Neural crest cell (in vitro differentiated cells): ENCODE results near the gene RSPH10B2. TPM values are rescaled to one million over a fixed set of nuclear protein-coding genes. Genes with fewer than 3 reads are reported as not detected.
"Not testable (repeated sequence)": the region's sequence is repeated elsewhere in the genome, so short reads cannot be mapped to it uniquely, and the experiment has no call there.

ENCODE experiments used
- DNase-seq: peaks from one replicate; pipeline ENCODE4 v3.0.0; 2021; ENCODE audit warnings: low read depth, mixed read lengths, low spot score
- H3K27ac Mint-ChIP-seq: one replicate; pipeline ENCODE4 v1.8.0; 2021; ENCODE audit warnings: mild to moderate bottlenecking, mixed read lengths; ENCODE audit not compliant: unreplicated experiment
- H3K27me3 Mint-ChIP-seq: 2 replicates; pipeline ENCODE4 v1.8.0; 2021; ENCODE audit warnings: low read depth, mild to moderate bottlenecking, mixed read lengths
- H3K36me3 Mint-ChIP-seq: 2 replicates; pipeline ENCODE4 v1.8.0; 2021; ENCODE audit warnings: low read depth, mild to moderate bottlenecking, mixed read lengths
- H3K4me1 Mint-ChIP-seq: 2 replicates; pipeline ENCODE4 v1.8.0; 2021; ENCODE audit warnings: mixed read lengths
- H3K4me3 Mint-ChIP-seq: one replicate; pipeline ENCODE4 v1.8.0; 2021; ENCODE audit warnings: mild to moderate bottlenecking, mixed read lengths
- H3K9me3 Mint-ChIP-seq: 2 replicates; pipeline ENCODE4 v1.8.0; 2021; ENCODE audit warnings: mixed read lengths
- total RNA-seq: library from RNA; stranded (reverse); gene quantifications from 2 replicates; pipeline ENCODE4 v1.2.1, GENCODE V29; 2021

Gene RSPH10B2
- total RNA-seq, 1 donor from 2014 or later = 0.65 TPM

- H3K9me3 Mint-ChIP-seq, H3K27me3 Mint-ChIP-seq, DNase-seq, H3K4me3 Mint-ChIP-seq, H3K4me1 Mint-ChIP-seq, H3K36me3 Mint-ChIP-seq, H3K27ac Mint-ChIP-seq: not testable (repeated sequence)
These were observed 43.3 kb downstream of the RSPH10B2 start for GRCh38 chr7:6797218-6797617.

- not testable (repeated sequence) for H3K4me3 Mint-ChIP-seq
These were observed 44.1 kb downstream of the RSPH10B2 start for GRCh38 chr7:6798047-6798446.

DNA sequence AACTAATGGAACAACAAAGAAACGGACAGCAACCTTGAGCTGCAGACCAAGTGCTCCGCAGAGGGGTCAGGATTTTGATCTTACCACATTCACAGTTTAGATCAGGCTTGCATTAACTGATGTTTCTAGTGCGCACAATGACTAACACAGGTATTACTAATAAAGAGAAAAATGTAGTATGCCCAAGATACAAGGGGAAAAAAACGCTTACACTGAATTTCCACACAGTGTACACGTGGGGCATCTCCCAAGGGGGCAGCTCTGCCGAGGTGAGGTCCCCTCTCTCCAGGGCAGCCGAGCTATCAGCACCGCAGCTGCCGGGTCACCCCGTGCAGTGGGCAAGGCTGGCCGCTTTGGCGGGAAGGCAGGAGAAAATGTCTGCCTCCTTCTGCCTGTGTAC lies 46.0 kb downstream of the RSPH10B2 start:
- H3K4me1 Mint-ChIP-seq, H3K36me3 Mint-ChIP-seq, H3K27me3 Mint-ChIP-seq, H3K4me3 Mint-ChIP-seq, H3K27ac Mint-ChIP-seq, H3K9me3 Mint-ChIP-seq, DNase-seq: not testable (repeated sequence)

More at GRCh38 chr7:6798047-6798446, 44.1 kb downstream of the RSPH10B2 start:
- not testable (repeated sequence) for H3K27ac Mint-ChIP-seq, H3K27me3 Mint-ChIP-seq, DNase-seq, H3K36me3 Mint-ChIP-seq, H3K4me1 Mint-ChIP-seq, H3K9me3 Mint-ChIP-seq

- not testable (repeated sequence) for H3K4me3 Mint-ChIP-seq, H3K36me3 Mint-ChIP-seq, H3K9me3 Mint-ChIP-seq, DNase-seq, H3K27ac Mint-ChIP-seq, H3K4me1 Mint-ChIP-seq, H3K27me3 Mint-ChIP-seq
These were observed 46.4 kb downstream of the RSPH10B2 start for GRCh38 chr7:6800331-6800730.

- H3K27me3 Mint-ChIP-seq, H3K27ac Mint-ChIP-seq, H3K4me1 Mint-ChIP-seq, H3K9me3 Mint-ChIP-seq, H3K36me3 Mint-ChIP-seq, H3K4me3 Mint-ChIP-seq, DNase-seq: not testable (repeated sequence)
These were observed 53.6 kb downstream of the RSPH10B2 start for GRCh38 chr7:6807393-6807918.

- not testable (repeated sequence) for DNase-seq
These were observed 54.1 kb downstream of the RSPH10B2 start for GRCh38 chr7:6807959-6808358.

DNA sequence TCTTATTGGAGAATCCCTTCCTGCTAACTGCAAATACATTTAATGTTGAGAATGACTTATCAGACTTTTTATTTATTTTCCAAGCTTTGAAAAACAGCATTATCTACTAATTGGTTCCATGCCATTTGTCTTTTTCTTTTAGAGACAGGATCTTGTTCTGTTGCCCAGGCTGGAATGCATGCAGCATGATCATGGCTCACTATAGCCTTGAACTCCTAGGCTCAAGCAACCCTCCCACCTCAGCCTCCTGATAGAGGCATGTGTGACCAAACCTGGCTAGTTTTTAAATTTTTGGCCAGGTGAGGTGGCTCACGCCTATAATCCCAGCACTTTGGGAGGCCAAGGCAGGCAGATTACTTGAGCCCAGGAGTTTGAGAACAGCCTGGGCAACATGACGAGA lies 59.1 kb downstream of the RSPH10B2 start:
- not testable (repeated sequence) for DNase-seq, H3K4me1 Mint-ChIP-seq, H3K9me3 Mint-ChIP-seq, H3K36me3 Mint-ChIP-seq, H3K27ac Mint-ChIP-seq, H3K4me3 Mint-ChIP-seq, H3K27me3 Mint-ChIP-seq

More at GRCh38 chr7:6807959-6808358, 54.1 kb downstream of the RSPH10B2 start:
- H3K4me1 Mint-ChIP-seq, H3K4me3 Mint-ChIP-seq, H3K36me3 Mint-ChIP-seq, H3K9me3 Mint-ChIP-seq, H3K27ac Mint-ChIP-seq, H3K27me3 Mint-ChIP-seq: not testable (repeated sequence)

DNA sequence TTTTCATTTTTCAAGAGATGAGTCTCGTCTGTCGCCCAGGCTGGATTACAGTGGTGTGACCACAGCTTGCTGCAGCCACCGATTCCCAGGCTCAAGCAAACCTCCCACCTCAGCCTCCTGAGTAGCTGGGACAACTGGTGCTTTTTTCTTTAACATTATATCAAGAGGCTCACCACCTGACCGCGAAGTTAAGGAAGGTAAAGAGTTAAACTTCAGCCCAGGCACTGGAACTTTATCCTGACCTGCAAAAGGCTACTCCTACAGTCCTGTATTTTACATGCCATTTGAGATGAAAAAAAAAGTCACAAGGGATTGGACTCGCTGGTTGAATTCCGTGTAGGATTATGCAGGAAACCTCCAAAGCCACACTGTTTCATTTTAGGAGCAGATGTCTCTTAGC lies 61.6 kb downstream of the RSPH10B2 start:
- H3K9me3 Mint-ChIP-seq, H3K27ac Mint-ChIP-seq, H3K4me1 Mint-ChIP-seq, H3K27me3 Mint-ChIP-seq, H3K4me3 Mint-ChIP-seq, DNase-seq, H3K36me3 Mint-ChIP-seq: not testable (repeated sequence)

GRCh38 chr7:6821622-6822021 lies 67.7 kb downstream of the RSPH10B2 start:
- not testable (repeated sequence) for H3K27ac Mint-ChIP-seq, H3K4me3 Mint-ChIP-seq, DNase-seq, H3K36me3 Mint-ChIP-seq, H3K27me3 Mint-ChIP-seq, H3K4me1 Mint-ChIP-seq, H3K9me3 Mint-ChIP-seq

GRCh38 chr7:6825236-6826125 lies 71.6 kb downstream of the RSPH10B2 start:
- not testable (repeated sequence) for H3K4me1 Mint-ChIP-seq

GRCh38 chr7:6826151-6826550 lies 72.2 kb downstream of the RSPH10B2 start, which contains the start of gene CCZ1B:
CCZ1B (minus strand) TSS chr7:6826275; CDS start chr7:6826197, 78 bp downstream.
- not testable (repeated sequence) for H3K4me1 Mint-ChIP-seq, H3K9me3 Mint-ChIP-seq, H3K36me3 Mint-ChIP-seq
- peak; percentile 67 for DNase-seq
- peaks cover 33% of the 10 kb centered on the region for H3K27me3 Mint-ChIP-seq
- peak within 1 kb of the TSS; percentile 93 for H3K27ac Mint-ChIP-seq
- peak within 1 kb of the TSS; percentile 98 for H3K4me3 Mint-ChIP-seq

More at GRCh38 chr7:6825236-6826125, 71.6 kb downstream of the RSPH10B2 start:
- not testable (repeated sequence) for H3K36me3 Mint-ChIP-seq, H3K27ac Mint-ChIP-seq, H3K9me3 Mint-ChIP-seq, DNase-seq
- H3K4me3 Mint-ChIP-seq = peak overlapping the region; percentile 62
- peaks cover 27% of the 10 kb centered on the region for H3K27me3 Mint-ChIP-seq

GRCh38 chr7:6827180-6827579 lies 73.3 kb downstream of the RSPH10B2 start:
- not testable (repeated sequence) for H3K4me1 Mint-ChIP-seq, H3K27ac Mint-ChIP-seq, DNase-seq, H3K36me3 Mint-ChIP-seq, H3K9me3 Mint-ChIP-seq
- Mint-ChIP-seq H3K27me3 (peaks cover 42% of the 10 kb centered on the region), H3K4me3 (peak overlapping the region; percentile 84)

DNA sequence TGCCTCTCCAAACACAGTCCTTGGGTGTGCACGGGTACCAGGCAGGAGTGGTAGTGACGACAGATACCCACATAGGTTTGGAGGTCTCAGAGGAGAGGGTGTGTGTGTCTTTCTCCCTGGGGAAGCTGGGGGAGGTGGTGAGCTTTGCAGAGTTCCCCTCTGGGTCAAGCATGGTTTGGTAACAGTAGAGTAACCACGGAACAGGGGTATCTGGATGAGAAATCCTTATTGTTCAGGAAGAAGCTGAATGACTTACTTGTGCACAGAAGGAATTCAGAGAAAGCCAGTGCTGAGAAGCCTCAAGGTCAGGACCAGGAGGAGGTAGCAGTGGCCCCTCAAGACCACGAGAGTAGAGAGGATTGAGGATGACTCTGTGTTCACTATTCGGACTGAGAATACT lies 75.7 kb downstream of the RSPH10B2 start:
- not testable (repeated sequence) for H3K4me1 Mint-ChIP-seq, H3K9me3 Mint-ChIP-seq, H3K27ac Mint-ChIP-seq, H3K4me3 Mint-ChIP-seq, DNase-seq, H3K36me3 Mint-ChIP-seq
- H3K27me3 Mint-ChIP-seq = peaks cover 58% of the 10 kb centered on the region

DNA sequence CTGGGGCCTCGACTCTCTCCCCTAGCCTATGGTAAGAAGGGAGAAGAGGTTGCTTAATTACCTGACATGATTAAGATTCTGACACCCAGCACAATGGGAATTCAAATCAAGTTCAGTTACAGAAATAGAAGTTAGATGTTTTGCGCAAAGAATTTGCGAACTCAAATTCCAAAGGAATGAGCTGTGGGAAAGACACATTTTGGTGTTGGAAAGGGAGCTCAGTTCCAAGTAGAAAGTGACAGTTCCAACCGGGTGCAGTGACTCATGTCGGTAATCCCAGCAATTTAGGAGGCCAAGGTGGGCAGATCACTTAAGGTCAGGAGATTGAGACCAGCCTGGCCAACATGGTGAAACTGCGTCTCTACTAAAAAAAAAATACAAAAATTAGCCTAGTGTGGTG lies 76.1 kb downstream of the RSPH10B2 start:
- not testable (repeated sequence) for H3K4me3 Mint-ChIP-seq, H3K36me3 Mint-ChIP-seq, DNase-seq, H3K27ac Mint-ChIP-seq, H3K9me3 Mint-ChIP-seq, H3K4me1 Mint-ChIP-seq
- H3K27me3 Mint-ChIP-seq = peaks cover 62% of the 10 kb centered on the region
